Endometrium (tissue), 2 donors: ENCODE data around the gene TBCCD1.
A peak's percentile ranks its signal among the peaks of the same experiment; 100 is the strongest.
"Not testable (repeated sequence)": the region's sequence is repeated elsewhere in the genome, so short reads cannot be mapped to it uniquely, and the experiment has no call there.

Experiments
- FAIRE-seq: peaks from 2 replicates; lab custom pipeline; 2012; peaks lifted over from hg19 to GRCh38; lab: Jason Lieb, UNC
- donor health status: control.
- donor health status: control.

Gene TBCCD1

DNA sequence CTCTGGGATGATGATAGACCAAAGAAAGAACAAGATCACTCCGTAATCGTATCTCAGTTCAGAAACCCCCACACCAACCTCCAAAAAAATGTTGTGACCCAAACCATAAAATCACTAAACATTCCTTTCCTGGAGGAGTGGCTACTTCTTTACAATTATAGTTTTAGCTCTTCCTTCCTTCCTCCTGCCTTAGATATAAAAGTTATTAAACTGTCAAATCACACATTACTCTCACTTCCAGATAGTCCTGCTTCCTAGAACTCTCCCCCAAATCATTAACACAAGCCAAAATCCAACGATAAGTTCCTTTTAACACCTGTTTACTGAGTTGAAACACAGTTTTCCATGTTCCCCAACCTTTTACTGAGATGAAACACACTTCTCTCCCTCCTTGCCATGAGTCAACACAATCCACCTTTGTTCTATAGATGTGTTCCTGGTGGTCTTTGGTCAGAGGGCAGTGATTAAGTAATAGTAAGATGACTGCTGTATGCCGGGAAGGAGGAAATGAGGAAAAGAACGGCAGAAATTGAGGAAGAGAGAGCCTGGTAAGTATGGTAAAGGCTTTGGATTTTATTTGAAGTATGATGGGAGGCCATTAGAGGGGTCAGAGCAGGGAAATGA, 14.6 kb downstream of the TBCCD1 start:
- FAIRE-seq: no peak

DNA sequence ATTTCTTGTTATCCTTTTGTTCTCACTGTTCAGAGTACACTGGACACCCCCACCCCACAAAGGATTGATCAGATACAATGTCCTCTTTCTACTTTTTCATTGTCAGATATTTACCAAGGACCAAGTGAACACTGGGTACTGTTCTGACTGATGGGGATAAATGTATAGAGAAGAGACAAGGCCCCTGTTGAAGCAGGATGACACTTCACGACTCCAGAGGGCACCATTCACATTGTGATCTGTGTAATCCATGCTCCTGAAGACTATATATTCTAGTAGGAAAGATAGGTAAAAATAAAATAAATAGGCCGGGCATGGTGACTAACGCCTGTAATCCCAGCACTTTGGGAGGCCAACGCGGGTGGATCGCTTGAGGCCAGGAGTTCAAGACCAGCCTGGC, 15.8 kb downstream of the TBCCD1 start:
- no peak for FAIRE-seq

DNA sequence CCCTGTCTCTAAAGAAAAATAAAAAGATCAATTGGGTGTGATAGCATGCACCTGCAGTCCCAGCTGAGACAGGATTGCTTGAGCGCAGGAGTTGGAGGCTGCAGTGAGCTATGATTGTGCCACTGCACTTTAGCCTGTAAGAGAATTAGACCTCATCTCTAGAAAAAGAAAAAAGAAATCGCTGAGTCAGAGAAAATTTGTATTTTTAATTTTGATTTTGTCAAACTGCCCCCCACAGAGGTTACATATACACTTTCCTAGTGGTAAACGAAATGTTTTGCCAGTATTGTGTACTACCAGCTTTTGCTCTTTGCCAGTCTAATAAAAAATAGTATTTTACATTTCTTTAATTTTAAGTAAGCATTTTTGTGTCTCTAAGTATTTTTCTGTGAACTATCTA, 17.6 kb downstream of the TBCCD1 start:
- no peak for FAIRE-seq

GRCh38 chr3:186544281-186544680, 22.9 kb downstream of the TBCCD1 start, which contains the start of gene CRYGS:
Gene CRYGS (minus strand): TSS chr3:186544380. CDS start chr3:186544326, 54 bp downstream.
- no peak for FAIRE-seq

DNA sequence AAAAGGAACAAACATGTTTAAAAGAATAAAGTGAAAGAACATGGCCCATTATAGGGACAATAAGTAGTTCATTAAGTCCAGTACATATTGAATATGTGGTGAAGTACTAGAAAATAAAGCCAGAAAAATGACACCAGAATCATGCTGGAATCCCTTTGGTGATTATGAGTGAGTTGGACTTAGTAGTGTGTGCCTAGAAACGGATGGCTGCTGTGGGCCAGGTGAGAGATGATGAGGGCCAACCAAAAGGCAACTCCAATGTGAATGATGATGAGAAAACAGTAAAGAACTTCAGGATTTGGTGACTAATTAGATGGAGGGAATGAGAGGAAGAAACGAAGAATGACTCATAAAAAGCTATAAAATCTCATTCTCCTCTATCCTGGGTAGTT, 26.3 kb downstream of the TBCCD1 start:
- FAIRE-seq: no peak

- FAIRE-seq: peak; percentile 77
Measured at GRCh38 chr3:186540221-186540834, 26.8 kb downstream of the TBCCD1 start.

GRCh38 chr3:186538779-186539178, 28.4 kb downstream of the TBCCD1 start:
- FAIRE-seq: no peak

DNA sequence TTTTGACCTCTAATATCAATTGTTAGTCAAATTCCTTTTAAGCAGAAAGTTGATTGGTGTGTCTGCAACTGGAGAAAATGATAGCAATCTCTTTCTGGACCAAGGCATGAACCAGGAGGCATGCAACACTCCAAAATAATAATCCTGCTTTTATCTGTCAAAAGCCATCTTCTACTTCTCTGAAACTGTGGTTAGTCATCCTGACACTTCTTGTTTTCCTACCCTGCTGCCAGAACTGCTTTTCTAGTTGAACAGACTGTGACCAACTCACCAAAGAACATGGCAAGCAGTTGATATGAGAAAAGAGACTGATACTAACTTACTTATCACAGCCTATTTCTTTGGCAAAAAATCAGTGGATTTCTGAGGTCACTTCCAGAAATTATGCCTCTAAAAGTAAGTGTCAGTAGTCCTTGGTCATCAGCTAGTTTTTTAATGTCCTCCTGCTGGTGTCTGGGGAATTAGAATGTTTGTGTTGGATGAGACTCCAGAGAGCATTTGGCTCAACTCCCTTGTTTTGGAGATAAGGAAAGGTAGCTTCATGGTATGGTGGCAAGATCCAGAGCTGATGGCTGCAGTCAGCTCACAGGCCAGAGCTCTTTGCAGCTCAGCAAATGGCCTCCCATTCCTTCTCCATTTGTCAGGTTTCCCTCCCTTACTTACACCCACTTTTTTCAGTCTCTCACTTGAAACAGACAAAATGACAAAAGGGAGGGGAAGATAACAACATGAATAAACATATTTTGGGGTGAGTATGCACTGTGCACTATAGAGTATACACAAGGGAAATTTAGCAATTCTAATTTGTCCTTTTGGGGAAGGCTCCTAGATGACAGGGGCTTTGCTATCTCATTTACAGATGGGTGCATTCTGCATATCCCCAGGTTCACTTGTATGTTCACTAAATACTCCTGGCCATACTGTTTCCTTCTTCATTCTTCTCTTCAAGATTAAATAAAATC, 30.0 kb downstream of the TBCCD1 start:
- no peak for FAIRE-seq

GRCh38 chr3:186534113-186534669, 32.9 kb downstream of the TBCCD1 start:
- FAIRE-seq: no peak

GRCh38 chr3:186532598-186533072, 34.5 kb downstream of the TBCCD1 start:
- no peak for FAIRE-seq

- not testable (repeated sequence) for FAIRE-seq
Measured at GRCh38 chr3:186531694-186532093, 35.4 kb downstream of the TBCCD1 start.

GRCh38 chr3:186530415-186530814, 36.7 kb downstream of the TBCCD1 start:
- FAIRE-seq: no peak

DNA sequence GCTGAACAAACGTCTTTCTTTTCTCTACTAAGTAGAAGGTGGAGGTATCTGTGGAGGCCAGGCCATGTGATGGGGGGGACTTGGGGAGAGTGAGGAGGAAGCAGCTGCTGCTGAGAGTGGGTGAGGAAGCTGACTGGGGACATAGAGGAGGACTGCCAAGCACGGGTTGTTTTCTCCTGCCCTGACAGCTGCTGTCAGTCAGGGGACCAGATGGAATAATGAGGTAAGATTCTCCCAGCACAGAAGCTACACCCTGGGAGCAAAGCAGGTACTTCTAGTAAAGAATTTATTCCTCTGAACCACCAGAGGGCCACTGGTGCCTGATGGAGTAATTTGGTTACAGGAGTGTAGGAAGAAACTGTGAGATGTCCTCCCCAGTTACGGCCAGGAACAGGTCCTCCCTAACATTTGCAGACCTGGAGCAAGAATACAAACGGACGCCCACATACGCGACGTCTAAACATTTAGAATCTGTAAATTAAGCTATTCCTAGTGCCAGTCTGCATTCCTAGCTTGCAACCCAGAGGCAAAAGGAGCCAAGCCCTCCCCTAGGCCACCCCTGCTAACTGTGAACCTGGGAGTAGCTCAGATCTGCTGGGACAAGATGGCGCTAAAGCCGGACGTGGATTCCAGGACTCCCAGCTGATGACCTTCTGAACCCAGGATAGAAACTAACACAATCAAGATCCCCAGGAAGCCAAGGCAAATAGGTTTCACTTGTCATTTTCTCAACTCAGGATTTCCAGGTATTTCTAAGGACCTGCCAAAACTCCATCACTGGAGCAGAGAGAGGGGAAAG, 37.7 kb downstream of the TBCCD1 start:
- FAIRE-seq: no peak

GRCh38 chr3:186526256-186526606, 40.9 kb downstream of the TBCCD1 start:
- FAIRE-seq: no peak

GRCh38 chr3:186525369-186526255, 41.5 kb downstream of the TBCCD1 start:
- FAIRE-seq: no peak

- no peak for FAIRE-seq
Measured at GRCh38 chr3:186524616-186525015, 42.5 kb downstream of the TBCCD1 start.

GRCh38 chr3:186523434-186523833, 43.7 kb downstream of the TBCCD1 start:
- no peak for FAIRE-seq

DNA sequence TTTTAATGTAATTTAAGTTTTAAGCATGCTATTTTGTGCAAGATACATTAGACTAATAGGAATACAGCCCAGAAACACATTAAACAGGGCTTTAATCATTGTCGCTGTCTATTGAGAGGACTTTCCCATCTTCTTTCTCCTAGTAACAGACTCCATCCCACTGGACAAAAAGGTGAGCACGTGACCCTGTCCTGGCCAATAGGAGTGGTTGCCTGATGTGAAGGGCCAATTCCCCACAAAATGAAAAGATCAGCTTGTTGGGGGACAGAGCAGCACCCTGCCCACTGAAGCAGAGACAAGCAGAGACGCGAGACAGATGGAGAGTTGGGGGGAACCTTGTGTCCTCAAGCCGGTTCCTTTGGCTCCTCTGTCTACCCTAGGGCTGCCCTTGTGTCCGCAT, 44.1 kb downstream of the TBCCD1 start:
- no peak for FAIRE-seq

GRCh38 chr3:186520957-186521842, 45.9 kb downstream of the TBCCD1 start:
- no peak for FAIRE-seq

GRCh38 chr3:186520431-186520830, 46.7 kb downstream of the TBCCD1 start:
- FAIRE-seq: no peak
